Measurements from ENCODE around the gene MIB2.

MIB2 gene

DNA sequence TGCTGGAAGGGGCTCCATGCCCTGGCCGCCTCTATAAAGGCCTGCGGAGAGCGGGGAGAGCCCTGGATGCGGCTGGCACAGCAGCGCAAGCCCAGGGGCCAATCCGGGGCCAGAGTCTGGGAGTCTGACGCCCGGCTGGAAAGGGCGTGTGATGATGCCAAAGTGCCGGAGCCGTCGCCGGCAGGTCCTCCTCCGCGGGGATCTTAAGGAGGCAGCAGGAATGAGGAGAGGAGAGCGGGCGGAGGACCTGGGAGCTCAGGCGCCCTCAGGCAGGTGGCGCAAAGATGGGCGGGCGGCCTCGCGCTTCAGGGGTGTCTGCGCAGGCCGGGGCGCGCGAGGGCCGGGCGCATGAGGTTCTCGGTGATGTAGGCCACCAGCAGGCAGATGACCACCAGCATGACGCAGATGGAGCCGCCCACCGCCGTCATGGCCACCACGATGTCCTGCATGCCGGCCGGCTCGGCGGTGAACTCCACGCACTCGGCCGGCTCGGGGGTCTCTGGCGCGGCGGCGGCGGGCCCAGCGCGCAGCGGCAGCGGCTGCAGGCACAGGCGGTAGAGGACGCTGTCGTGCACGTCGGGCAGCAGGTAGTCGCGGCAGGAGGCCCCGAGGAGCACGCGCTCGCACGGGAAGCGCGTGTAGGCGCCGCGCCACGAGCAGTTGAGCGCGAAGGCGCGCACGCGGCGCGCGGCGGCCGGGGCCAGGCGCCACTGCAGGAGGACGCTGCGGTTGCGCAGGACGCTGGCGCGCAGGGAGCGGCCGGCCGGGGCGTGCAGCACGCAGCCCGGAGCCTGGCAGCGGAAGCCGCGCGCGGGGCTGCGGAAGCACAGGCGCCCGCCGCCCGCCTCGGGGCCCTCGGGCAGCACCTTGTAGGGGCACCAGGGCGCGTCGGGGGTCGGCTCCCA lies 16.0 kb upstream of the MIB2 start:
- no peak overlapping the region for H3K4me3 ChIP-seq (ENCODE audit: low read depth, low read length)
- DNase-seq (ENCODE audit: low read depth): no peak
- TF ChIP-seq, protein P1, sequence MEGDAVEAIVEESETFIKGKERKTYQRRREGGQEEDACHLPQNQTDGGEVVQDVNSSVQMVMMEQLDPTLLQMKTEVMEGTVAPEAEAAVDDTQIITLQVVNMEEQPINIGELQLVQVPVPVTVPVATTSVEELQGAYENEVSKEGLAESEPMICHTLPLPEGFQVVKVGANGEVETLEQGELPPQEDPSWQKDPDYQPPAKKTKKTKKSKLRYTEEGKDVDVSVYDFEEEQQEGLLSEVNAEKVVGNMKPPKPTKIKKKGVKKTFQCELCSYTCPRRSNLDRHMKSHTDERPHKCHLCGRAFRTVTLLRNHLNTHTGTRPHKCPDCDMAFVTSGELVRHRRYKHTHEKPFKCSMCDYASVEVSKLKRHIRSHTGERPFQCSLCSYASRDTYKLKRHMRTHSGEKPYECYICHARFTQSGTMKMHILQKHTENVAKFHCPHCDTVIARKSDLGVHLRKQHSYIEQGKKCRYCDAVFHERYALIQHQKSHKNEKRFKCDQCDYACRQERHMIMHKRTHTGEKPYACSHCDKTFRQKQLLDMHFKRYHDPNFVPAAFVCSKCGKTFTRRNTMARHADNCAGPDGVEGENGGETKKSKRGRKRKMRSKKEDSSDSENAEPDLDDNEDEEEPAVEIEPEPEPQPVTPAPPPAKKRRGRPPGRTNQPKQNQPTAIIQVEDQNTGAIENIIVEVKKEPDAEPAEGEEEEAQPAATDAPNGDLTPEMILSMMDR (IDR thresholded peaks at IDR 0.05; ENCODE audit: control insufficient read depth, extremely low read depth, insufficient read depth): peak; percentile 12; the same call in 1 of the 2 replicates

DNA sequence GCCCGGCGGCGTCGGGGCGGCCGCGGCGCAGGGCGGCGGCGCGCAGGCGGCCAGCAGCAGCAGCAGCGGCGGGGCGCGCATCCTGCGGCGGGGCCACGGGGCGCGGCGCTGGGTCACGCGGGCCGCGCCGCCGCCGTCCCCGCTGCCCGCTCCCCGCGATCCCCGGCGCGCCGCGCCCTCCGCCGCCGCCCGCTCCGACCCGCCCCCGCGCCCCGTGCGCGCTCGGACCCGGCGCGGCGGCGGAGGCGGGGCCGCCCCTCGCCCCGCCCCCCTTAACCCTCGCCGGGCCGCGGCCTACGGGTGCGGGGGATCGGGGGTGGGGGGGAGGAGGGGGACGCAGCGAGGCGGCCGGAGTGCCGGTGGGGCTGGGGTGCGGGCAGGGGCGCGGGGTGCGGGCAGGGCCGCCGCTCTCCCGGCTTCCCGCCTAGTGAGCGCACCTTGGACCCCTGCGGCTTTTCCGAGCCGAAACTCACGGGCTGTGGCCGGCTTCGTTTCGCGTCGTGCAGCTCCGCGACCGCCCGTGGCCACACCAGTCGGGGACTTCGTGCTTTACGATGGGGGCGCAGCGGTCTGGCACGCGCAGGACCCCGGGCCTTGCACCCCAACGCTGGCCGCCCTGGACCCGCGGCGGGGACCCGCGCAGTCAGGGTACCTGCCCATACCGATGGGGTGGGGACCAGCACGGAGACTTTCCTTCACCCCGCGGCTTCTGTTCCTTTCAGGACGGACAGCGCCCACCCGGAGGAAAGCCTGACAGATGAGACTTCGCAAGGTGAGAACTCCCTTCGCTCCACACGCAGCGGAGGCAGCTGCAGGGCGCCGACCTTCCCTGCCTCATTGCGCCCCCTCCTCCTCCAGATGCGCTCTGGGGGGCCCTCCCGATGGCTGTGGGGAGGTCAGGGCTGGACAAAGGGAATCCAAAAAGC lies 15.1 kb upstream of the MIB2 start, which contains the start of gene FNDC10:
Gene FNDC10 (minus strand): TSS at position 201 of the 926 bp plus-strand sequence. CDS start 120 bp downstream, at position 81.
- TF ChIP-seq, protein P1 (IDR thresholded peaks at IDR 0.05; ENCODE audit: control insufficient read depth, extremely low read depth, insufficient read depth): no peak
- H3K4me3 ChIP-seq (ENCODE audit: low read depth, low read length): peak within 1 kb of the TSS; percentile 63
- no peak for DNase-seq (ENCODE audit: low read depth)

DNA sequence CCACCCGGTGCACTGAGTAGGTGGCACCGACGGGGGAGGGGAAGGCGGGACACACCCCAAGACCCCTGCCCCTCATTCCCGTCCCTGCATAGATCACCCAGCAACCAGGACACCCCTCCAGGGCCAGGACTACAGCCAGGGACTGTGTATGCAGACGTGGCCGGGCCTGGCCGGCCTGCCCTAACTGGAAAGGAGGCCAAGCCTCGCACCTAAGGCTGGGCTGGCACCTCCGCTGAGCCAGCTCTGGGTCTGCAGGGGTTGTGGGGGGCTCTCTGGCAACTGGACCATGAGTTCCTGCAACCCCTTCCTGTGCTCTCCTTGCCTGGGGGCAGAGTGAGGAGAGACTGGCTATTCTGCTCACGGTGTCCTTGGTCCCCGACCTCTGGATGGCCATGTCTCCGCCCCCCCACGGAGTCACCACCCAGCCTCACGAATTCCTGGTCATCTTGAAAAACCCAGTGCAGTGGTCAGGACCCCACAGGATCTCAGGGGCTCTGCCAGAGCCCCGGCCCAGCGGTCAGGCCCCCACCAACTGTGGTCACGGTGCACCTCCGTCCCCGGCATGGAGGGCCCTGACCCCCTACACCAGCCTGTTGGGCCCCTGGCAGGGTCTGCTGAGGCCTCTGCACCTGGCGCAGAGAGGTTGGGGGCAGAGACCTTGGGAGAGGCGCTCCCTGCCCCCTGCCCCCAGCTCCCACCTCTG lies 14.3 kb upstream of the MIB2 start:
- TF ChIP-seq, protein P1 (IDR thresholded peaks at IDR 0.05; ENCODE audit: control insufficient read depth, extremely low read depth, insufficient read depth): no peak
- no peak for DNase-seq (ENCODE audit: low read depth)
- H3K4me3 ChIP-seq (ENCODE audit: low read depth, low read length): peak overlapping the region; percentile 63

DNA sequence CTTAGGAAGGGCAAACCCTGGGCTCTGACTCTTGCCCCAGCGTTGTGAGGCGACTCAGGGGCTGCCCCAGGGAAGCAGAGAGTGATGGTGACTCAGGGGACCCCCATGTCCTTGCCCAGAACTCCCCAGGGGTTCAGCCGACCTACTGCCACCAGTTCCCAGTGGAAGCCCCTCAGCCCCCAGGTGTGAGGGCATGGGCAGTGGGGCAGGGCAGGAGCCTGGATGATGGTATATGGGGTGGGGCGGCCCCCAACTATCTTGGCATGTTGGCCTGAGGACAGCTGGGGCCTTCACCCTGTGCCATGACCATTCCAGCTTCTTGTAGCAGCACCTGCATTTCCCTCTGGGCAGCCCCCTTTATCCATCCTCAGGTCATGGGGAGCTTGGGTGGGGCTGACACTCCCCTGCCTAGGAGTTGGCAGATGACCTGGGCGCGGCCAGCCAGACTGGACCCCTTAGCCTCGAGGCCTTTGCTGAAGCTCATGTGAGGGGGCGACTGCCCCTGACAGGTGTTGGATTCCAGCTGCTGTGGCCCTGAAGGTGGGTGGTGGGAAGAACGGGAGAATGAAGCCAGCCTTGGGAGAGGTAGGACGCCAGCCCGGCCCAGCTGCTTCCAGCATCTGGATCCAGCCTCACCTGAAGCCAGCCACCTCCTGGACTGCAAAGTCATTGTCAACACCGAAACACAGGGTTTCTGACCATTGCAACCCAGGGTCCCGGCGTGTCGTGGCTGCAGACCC lies 13.6 kb upstream of the MIB2 start:
- TF ChIP-seq, protein P1 (IDR thresholded peaks at IDR 0.05; ENCODE audit: control insufficient read depth, extremely low read depth, insufficient read depth): no peak
- DNase-seq (ENCODE audit: low read depth): no peak
- no peak overlapping the region for H3K4me3 ChIP-seq (ENCODE audit: low read depth, low read length)

DNA sequence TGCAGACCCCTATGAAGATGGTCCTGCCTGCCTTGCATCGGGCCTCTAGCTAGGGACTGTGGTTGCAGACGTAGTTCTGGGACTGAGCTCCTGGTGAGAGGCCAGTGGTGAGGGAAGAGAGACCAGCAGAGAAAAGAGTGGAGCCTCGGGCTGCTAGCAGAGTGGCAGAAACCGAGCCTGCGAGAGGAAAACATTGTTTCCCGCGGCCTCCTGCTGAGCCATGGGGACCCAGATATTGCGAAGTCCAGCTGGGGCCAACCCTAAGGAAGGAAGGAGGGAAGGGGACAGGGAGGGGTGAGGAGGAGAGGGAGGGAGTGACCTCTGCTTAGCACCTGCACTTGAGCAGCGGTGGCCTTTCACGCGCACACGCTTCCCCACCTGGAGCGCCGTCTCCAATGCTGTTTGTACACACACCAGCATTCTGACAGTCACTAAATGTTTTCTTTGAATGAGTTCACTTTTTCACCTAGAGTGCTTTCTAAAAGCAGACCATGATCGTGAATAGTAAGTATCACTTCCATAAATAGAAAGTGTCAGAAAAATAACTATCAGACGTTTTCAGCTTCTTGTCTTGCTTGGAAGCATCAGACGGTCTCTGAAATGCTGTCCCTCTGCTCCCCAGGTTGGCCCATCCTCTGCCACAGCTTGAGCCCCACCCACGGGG lies 12.9 kb upstream of the MIB2 start:
- H3K4me3 ChIP-seq (ENCODE audit: low read depth, low read length): no peak overlapping the region
- TF ChIP-seq, protein P1 (IDR thresholded peaks at IDR 0.05; ENCODE audit: control insufficient read depth, extremely low read depth, insufficient read depth): no peak
- DNase-seq (ENCODE audit: low read depth): no peak
